Fibroblast of lung (primary cell): ENCODE results near the gene LRRC49.

Source experiments
- CTCF ChIP-seq, 2 donors: IDR thresholded peaks in 1 of 2; conservative IDR thresholded peaks in 1 of 2; 1 replicate in 1 of 2; 2 replicates in 1 of 2; pipeline ENCODE4 v1.5.1; 2011 to 2012; ENCODE audit warnings: low read length in 2 of 2, control low read depth in 1 of 2, inconsistent platforms in 1 of 2, low read depth in 1 of 2, mild to moderate bottlenecking in 1 of 2
- EZH2 ChIP-seq: IDR thresholded peaks from 2 replicates; pipeline ENCODE4 v1.5.1; 2012; ENCODE audit warnings: low read length, control low read depth, mild to moderate bottlenecking; ENCODE audit errors: missing control alignments

GRCh38 chr15:70876011-70876410 is 16.6 kb upstream of the LRRC49 start:
- TF ChIP-seq CTCF (conservative IDR thresholded peaks at IDR 0.05 in 1 of 2, IDR thresholded peaks at IDR 0.05 in 1 of 2; ENCODE audit: low read depth in 1 of 2, low read length in 2 of 2) (no peak), EZH2 (no peak)
